VCaP (cell line): ENCODE results near the gene SLIT2.

Experiments
- H3K27ac ChIP-seq: fragments of 450-650 bp; 2 replicates; pipeline ENCODE4 v1.5.1; 2017
- TF ChIP-seq, protein P1 (sequence below): fragments of 450-650 bp; conservative IDR thresholded peaks from 2 replicates; pipeline ENCODE4 v1.5.1; 2017; ENCODE audit warnings: mild to moderate bottlenecking, moderate library complexity

Gene SLIT2

DNA sequence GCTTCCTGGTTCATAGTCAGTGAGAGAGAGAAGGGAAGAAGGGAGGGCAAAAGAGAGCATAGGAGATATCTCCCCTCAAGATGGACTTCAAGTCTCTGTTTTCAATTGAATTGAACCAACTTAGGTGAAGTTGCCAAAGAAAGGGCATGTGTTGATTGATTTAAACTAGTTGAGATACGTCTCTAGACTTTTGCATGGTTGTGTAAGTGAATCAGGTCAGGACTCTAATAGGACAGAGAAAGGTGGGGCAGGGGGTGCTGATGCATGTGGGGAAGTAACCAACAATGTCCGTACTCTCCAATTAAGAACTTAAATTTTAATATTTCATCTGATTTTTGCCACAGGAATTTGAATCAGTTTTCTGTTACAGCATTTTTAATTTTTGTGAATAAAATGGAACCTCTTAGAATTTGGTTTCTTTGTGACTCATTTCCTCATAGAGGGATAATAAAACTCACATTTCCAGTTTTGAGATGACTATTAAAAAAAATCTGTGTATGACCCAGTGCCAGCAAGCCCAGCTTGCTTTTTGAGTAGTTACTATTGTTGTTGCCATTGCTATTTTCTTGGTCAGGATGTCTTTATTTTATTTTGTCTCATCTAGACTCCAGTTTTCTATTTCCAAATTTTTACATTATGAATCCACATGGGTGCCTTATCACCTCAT is 37.3 kb downstream of the SLIT2 start:
- H3K27ac ChIP-seq = no peak overlapping the region
- TF ChIP-seq, protein P1, sequence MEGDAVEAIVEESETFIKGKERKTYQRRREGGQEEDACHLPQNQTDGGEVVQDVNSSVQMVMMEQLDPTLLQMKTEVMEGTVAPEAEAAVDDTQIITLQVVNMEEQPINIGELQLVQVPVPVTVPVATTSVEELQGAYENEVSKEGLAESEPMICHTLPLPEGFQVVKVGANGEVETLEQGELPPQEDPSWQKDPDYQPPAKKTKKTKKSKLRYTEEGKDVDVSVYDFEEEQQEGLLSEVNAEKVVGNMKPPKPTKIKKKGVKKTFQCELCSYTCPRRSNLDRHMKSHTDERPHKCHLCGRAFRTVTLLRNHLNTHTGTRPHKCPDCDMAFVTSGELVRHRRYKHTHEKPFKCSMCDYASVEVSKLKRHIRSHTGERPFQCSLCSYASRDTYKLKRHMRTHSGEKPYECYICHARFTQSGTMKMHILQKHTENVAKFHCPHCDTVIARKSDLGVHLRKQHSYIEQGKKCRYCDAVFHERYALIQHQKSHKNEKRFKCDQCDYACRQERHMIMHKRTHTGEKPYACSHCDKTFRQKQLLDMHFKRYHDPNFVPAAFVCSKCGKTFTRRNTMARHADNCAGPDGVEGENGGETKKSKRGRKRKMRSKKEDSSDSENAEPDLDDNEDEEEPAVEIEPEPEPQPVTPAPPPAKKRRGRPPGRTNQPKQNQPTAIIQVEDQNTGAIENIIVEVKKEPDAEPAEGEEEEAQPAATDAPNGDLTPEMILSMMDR = no peak

DNA sequence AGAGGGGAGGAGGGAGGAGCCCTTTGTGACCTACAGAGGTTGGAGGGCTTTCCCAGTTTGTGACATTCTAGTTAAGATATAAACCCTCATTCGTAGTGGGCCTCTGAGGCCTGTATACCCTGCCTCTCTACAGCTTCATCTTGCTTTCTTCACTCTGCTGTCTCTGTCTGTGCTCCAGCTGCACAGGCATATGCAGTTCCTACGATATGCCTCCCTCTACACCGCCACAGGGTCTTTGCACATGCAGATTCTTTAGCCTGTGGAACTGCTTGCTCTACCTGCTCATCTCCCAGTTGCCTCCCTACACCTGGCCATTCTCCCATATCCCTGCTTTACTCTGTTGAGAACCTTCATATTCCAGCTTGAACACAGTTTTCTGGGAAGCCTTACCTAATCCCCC is 38.1 kb downstream of the SLIT2 start:
- no peak overlapping the region for H3K27ac ChIP-seq
- TF ChIP-seq, protein P1 = no peak

DNA sequence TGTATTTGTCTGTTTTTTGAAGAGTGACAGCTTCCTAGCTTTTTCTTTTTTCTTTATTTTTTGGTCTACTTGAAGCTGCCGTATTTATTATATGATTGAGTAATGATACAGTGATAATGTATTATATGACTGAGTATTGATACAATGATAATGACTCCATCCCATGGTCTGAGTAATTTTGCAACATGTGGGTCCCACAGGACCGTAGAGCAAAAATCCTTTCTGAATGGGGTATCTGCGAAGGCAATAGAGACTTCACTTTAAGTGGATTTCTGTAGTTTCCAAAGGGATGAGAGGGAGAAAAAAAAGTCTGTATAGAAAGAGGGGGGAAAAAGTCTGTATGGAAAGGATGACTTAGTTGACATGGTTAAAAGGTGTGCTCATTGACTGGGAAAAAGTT is 41.0 kb downstream of the SLIT2 start:
- H3K27ac ChIP-seq = no peak overlapping the region
- TF ChIP-seq, protein P1 = no peak

DNA sequence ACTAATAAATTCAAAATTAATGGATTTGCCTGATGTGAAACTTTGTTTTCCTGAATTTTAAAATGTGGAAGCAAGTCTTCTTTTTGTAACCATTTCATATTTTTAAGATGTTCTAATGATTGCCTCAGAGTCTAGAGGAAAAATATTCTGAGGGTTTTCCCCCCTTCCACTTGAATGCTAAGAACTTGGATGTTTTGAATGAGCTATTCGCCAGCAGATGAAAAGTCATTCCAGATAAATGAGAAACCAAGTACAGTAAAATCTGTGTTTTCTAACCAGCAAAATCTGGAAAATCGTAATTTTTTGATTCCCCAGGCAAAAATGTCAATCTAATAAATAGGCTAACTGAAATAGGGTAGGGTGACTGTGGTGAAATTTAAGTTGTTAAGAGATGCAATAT is 45.6 kb downstream of the SLIT2 start:
- H3K27ac ChIP-seq = no peak overlapping the region
- TF ChIP-seq, protein P1 = no peak

DNA sequence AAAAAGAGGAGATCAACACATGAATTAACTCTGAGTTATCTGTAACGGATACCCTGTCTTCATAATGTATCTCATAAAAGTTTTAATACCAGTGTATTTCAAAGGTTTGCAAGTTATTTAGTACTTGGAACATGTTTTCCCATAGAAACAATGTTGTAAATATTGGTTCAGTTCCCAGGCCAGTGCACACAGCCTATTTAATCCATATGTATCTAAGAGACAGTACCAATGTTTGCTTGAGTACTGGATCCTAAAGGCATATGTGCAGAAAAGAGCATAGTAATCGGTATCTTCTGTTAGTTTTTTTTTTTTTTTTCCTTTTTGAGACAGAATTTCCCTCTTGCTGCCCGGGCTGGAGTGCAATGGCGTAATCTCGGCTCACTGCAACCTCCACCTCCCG is 46.1 kb downstream of the SLIT2 start:
- no peak overlapping the region for H3K27ac ChIP-seq

DNA sequence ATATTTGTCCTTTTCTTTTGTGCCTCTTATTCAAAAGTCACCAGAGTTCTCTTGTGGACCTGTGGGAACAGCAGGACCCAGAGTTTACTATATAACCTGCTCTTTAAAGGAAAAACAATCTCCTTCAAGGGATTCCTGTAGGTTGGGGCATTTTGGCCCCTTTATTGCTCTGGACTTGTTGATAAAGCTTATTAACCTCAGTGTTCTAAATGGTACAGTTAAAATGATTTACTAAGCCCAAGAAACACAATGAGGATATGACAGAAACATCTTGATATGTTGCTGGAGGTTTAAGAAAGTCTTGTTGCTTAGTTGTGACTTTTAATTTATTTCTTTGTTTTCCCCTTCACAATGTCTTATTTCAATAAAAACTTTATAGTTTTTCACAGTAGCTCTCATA is 46.8 kb downstream of the SLIT2 start:
- TF ChIP-seq, protein P1 = no peak
- no peak overlapping the region for H3K27ac ChIP-seq

More for the DNA sequence above, 46.1 kb downstream of the SLIT2 start:
- TF ChIP-seq, protein P1 = no peak

DNA sequence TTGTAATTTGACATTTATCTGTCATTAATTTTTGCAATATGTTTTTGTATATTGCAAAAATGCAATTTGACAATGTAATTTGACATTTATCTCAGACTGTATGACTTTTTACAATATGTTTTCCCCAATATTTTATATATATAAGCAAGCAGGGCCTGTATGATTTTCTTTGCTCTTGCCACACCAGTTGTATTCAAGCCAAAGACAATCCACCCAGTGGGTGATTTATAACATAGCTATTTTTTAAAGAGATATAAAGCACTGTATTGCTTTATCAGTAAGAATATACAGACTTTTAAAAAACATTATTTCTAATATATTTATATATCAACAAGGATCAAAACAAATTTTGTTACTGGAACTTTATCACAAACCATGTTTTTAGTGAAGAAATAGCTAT is 47.3 kb downstream of the SLIT2 start:
- no peak overlapping the region for H3K27ac ChIP-seq
- TF ChIP-seq, protein P1 = no peak
